GM12878 (cell line): ENCODE data around the gene PLET1. TPM values are rescaled to one million over a fixed set of nuclear protein-coding genes. Genes with fewer than 3 reads are reported as not detected.

Experiments
- ATAC-seq: fragments of 200-7000 bp; cut with Tn5 transposase; 3 replicates; pipeline ENCODE4 v1.9.1; 2020; ENCODE audit warnings: mild to moderate bottlenecking, moderate library complexity
- BruUV-seq: library from RNA; stranded (reverse); fragments of 400-500 nt; replicated peaks from 2 replicates; lab custom pipeline; 2021; lab: Mats Ljungman, UMichigan
- CTCF ChIA-PET: fragments of 300-600 bp; sonication (Branson Sonifier 250); formaldehyde crosslinking; extraction: SDS; loops from one replicate; lab custom pipeline; 2021; ENCODE audit warnings: inconsistent platforms; lab: Yijun Ruan, JAX
- POLR2A ChIA-PET: fragments of 350-600 bp; formaldehyde crosslinking; extraction: SDS; loops from one replicate; lab custom pipeline; 2021; ENCODE audit warnings: inconsistent platforms; lab: Charles Lee
- RAD21 ChIA-PET: fragments of 300-600 bp; sonication (Branson Sonifier 250); formaldehyde crosslinking; loops from one replicate; lab custom pipeline; 2023; ENCODE audit warnings: antibody characterized with exemption; ENCODE audit not compliant: unreplicated experiment; lab: Charles Lee
- SMC1A ChIA-PET: fragments of 300-600 bp; sonication (Branson Sonifier 250); formaldehyde crosslinking; loops from one replicate; lab custom pipeline; 2023; ENCODE audit not compliant: unreplicated experiment, uncharacterized antibody; lab: Charles Lee
- DNase-seq: peaks from one replicate; pipeline ENCODE4 v3.0.0-alpha.2; 2011; ENCODE audit warnings: low read depth, low spot score
- FAIRE-seq: peaks from 3 replicates; lab custom pipeline; 2011; peaks lifted over from hg19 to GRCh38; lab: Jason Lieb, UNC
- H2AFZ ChIP-seq: 2 replicates; pipeline ENCODE4 v1.6.0; 2011; ENCODE audit warnings: low read depth, low read length, control low read depth; ENCODE audit not compliant: control insufficient read depth
- H3K27ac ChIP-seq: 2 replicates; pipeline ENCODE4 v1.5.1; 2011; ENCODE audit warnings: control low read depth; ENCODE audit not compliant: control insufficient read depth, insufficient read depth
- H3K27me3 ChIP-seq, 2 experiments: replicated peaks in 1 of 2; 2 replicates each; pipeline versions ENCODE4 v1.6.0 to v1.6.1; 2011; ENCODE audit warnings: low read length in 1 of 2; ENCODE audit not compliant: control insufficient read depth in 2 of 2, insufficient read depth in 2 of 2
- H3K36me3 ChIP-seq, 2 experiments: 2 replicates each; pipeline ENCODE4 v1.5.1; 2011; ENCODE audit warnings: low read length in 1 of 2; ENCODE audit not compliant: control insufficient read depth in 2 of 2, insufficient read depth in 2 of 2
- H3K4me1 ChIP-seq: 2 replicates; pipeline ENCODE4 v1.6.1; 2011; ENCODE audit warnings: mild to moderate bottlenecking, low read length, moderate library complexity, mixed read lengths; ENCODE audit not compliant: control insufficient read depth, insufficient read depth
- H3K4me2 ChIP-seq: 2 replicates; pipeline ENCODE4 v1.6.0; 2011; ENCODE audit warnings: control low read depth; ENCODE audit not compliant: control insufficient read depth, insufficient read depth
- H3K4me3 ChIP-seq: fragments of 200-600 bp; sonication (generic); 2 replicates; pipeline ENCODE4 v1.5.1; 2016
- H3K79me2 ChIP-seq: 2 replicates; pipeline ENCODE4 v1.6.0; 2011; ENCODE audit warnings: low read length; ENCODE audit not compliant: control insufficient read depth, insufficient read depth
- H3K9ac ChIP-seq: 2 replicates; pipeline ENCODE4 v1.8.0; 2011; ENCODE audit warnings: low read length, control low read depth, mixed read lengths; ENCODE audit not compliant: control insufficient read depth, insufficient read depth
- H3K9me3 ChIP-seq: replicated peaks from 3 replicates; pipeline ENCODE4 v1.5.1; 2011; ENCODE audit warnings: mild to moderate bottlenecking, low read length; ENCODE audit not compliant: control insufficient read depth, insufficient read depth
- H4K20me1 ChIP-seq: 2 replicates; pipeline ENCODE4 v1.6.0; 2011; ENCODE audit not compliant: control insufficient read depth, insufficient read depth
- EGR1 ChIP-seq, 2 experiments: IDR thresholded peaks; 1 replicate in 1 of 2; 2 replicates in 1 of 2; pipeline ENCODE4 v1.6.1; 2011 to 2012; ENCODE audit warnings: low read depth in 2 of 2, low read length in 2 of 2, borderline replicate concordance in 1 of 2, mild to moderate bottlenecking in 1 of 2, moderate library complexity in 1 of 2
- ETV6 ChIP-seq, 2 experiments: fragments of 450-650 bp in 1 of 2; IDR thresholded peaks in 1 of 2; conservative IDR thresholded peaks in 1 of 2; 2 replicates each; pipeline ENCODE4 v1.6.1; 2014; ENCODE audit warnings: antibody characterized with exemption in 1 of 2, borderline replicate concordance in 1 of 2, low read depth in 1 of 2, mild to moderate bottlenecking in 1 of 2, moderate library complexity in 1 of 2
- HDGF ChIP-seq: fragments of 450-650 bp; IDR thresholded peaks from 2 replicates; pipeline ENCODE4 v1.6.1; 2016; ENCODE audit warnings: antibody characterized with exemption
- NRF1 ChIP-seq: conservative IDR thresholded peaks from 2 replicates; pipeline ENCODE4 v1.6.1; 2011; ENCODE audit warnings: mild to moderate bottlenecking, low read depth, low read length, improper control_type of control experiment
- PAX5 ChIP-seq: IDR thresholded peaks from 2 replicates; pipeline ENCODE4 v1.6.1; 2011; ENCODE audit warnings: low read depth, low read length, borderline replicate concordance
- RCOR1 ChIP-seq: conservative IDR thresholded peaks from 2 replicates; pipeline ENCODE4 v1.6.1; 2012; ENCODE audit warnings: low read depth, low read length, improper control_type of control experiment
- SMC3 ChIP-seq: IDR thresholded peaks from 2 replicates; pipeline ENCODE4 v1.6.1; 2011; ENCODE audit warnings: low read length, improper control_type of control experiment, borderline replicate concordance
- WGBS: methylation state at CpG from one replicate; pipeline ENCODE4 v1.1.6; 2016; ENCODE audit warnings: low lambda C conversion rate; ENCODE audit not compliant: insufficient replicate concordance, insufficient coverage; ENCODE audit errors: missing lambda C conversion rate; 5-methylcytosine and 5-hydroxymethylcytosine counted together
- in situ Hi-C: fragments of 300-500 bp; cut with MboI; formaldehyde crosslinking; loops from 9 replicates; pipeline ENCODE4 v1.14.3; 2018; ENCODE audit warnings: mixed read lengths
- intact Hi-C: fragments of 100-400 bp; cut with micrococcal nuclease; formaldehyde crosslinking; loops from one replicate; pipeline ENCODE4 v1.14.2; 2022; ENCODE audit not compliant: unreplicated experiment
- polyA plus RNA-seq, 11 experiments: library from polyadenylated mRNA; depleted of rRNA in 4 of 11; unstranded in 6 of 11; stranded (reverse) in 5 of 11; fragments of >200 nt; fragmentation: Nextera tagmentation in 4 of 11; fragmentation: Illumina TruSeq in 1 of 11; extraction: Ambion mirVana in 4 of 11; extraction: Trizol in 1 of 11; gene quantifications; 1 replicate in 1 of 11; 2 replicates in 10 of 11; pipeline versions ENCODE4 v1.2.1 to v1.2.3, GENCODE V29; 2011 to 2016; ENCODE audit warnings: inconsistent platforms in 2 of 11, missing spikeins in 2 of 11, low read depth in 1 of 11
- total RNA-seq, 4 experiments: library from RNA; depleted of rRNA in 3 of 4; stranded (reverse); fragments of >200 nt in 3 of 4; fragmentation: Illumina TruSeq in 1 of 4; extraction: Trizol in 1 of 4; gene quantifications; 2 replicates each; pipeline versions ENCODE4 v1.2.1 to v1.2.3, GENCODE V29; 2013 to 2021
- TF ChIP-seq, protein P1 (sequence below): fragments of 450-650 bp; IDR thresholded peaks from 2 replicates; pipeline ENCODE4 v1.6.1; 2017; ENCODE audit warnings: mild to moderate bottlenecking, moderate library complexity
- TF ChIP-seq, protein P2 (sequence below): IDR thresholded peaks from 2 replicates; pipeline ENCODE4 v1.6.1; 2012; ENCODE audit warnings: improper control_type of control experiment, low read depth, low read length; ENCODE audit not compliant: insufficient replicate concordance
- TF ChIP-seq, protein P3 (sequence below): IDR thresholded peaks from 2 replicates; pipeline ENCODE4 v1.6.1; 2012; ENCODE audit warnings: low read length, inconsistent platforms
- TF ChIP-seq, protein P4 (sequence below): IDR thresholded peaks from 2 replicates; pipeline ENCODE4 v1.6.1; 2011; ENCODE audit warnings: borderline replicate concordance, low read depth, mild to moderate bottlenecking, moderate library complexity, low read length; ENCODE audit not compliant: insufficient read depth, poor library complexity, severe bottlenecking

PLET1 gene
- total and polyA plus RNA-seq, 10 of the 15 experiments (the other 5 are each of a cell fraction or from before 2014, with no cell fraction given): not detected

DNA sequence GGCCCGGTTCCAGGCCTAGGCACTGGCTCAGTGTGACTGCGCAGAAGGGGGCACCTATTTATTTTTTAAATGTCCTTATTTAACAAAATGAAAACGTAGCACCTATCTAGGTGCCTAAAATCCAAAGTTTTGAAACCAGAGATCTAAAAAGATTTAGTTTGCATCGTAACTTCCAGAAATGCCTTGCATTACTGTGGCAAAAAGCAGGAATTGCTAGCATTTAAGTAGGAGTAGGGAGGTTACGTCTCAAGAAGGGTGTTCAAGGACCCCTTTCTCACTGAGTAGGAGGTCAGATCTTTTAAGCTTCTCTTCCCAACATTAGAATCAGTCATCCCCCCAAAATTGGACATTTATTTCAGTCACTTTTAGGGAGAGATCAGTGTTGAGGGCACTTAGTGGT is 7.7 kb upstream of the PLET1 start:
- SMC1A ChIA-PET: no interaction called here
- Histone ChIP-seq H3K9me3 (no peaks in the 10 kb centered on the region), H3K4me3 (no peak overlapping the region), H3K4me1 (no peaks in the 10 kb centered on the region), H2AFZ (no peak overlapping the region), H3K79me2 (no peaks in the 10 kb centered on the region), H3K27ac (no peak overlapping the region), H3K36me3 (no peaks in the 10 kb centered on the region), H3K4me2 (no peak overlapping the region), H4K20me1 (no peaks in the 10 kb centered on the region), H3K9ac (no peak overlapping the region), H3K27me3 (no peaks in the 10 kb centered on the region)
- intact Hi-C loops: no loop called here
- FAIRE-seq (no peak), DNase-seq (no peak), ATAC-seq (no peak)
- POLR2A ChIA-PET: no interaction called here
- RAD21 ChIA-PET: no interaction called here
- 60% methylated on average over 5 of the region's 5 CpGs for WGBS
- CTCF ChIA-PET: interaction anchor here (1.4 to 1.5 kb wide), 2 partner anchors 10 to 12 kb away, joined by 3 to 9 read pairs; no protein-coding TSS in a partner anchor
- in situ Hi-C loops: no loop called here
- no TSS peak for BruUV-seq
- TF ChIP-seq ETV6 (conservative IDR thresholded peaks at IDR 0.05 in 1 of 2, IDR thresholded peaks at IDR 0.05 in 1 of 2; ENCODE audit: borderline replicate concordance in 1 of 2, low read depth in 1 of 2): no peak
- TF ChIP-seq, protein P1, sequence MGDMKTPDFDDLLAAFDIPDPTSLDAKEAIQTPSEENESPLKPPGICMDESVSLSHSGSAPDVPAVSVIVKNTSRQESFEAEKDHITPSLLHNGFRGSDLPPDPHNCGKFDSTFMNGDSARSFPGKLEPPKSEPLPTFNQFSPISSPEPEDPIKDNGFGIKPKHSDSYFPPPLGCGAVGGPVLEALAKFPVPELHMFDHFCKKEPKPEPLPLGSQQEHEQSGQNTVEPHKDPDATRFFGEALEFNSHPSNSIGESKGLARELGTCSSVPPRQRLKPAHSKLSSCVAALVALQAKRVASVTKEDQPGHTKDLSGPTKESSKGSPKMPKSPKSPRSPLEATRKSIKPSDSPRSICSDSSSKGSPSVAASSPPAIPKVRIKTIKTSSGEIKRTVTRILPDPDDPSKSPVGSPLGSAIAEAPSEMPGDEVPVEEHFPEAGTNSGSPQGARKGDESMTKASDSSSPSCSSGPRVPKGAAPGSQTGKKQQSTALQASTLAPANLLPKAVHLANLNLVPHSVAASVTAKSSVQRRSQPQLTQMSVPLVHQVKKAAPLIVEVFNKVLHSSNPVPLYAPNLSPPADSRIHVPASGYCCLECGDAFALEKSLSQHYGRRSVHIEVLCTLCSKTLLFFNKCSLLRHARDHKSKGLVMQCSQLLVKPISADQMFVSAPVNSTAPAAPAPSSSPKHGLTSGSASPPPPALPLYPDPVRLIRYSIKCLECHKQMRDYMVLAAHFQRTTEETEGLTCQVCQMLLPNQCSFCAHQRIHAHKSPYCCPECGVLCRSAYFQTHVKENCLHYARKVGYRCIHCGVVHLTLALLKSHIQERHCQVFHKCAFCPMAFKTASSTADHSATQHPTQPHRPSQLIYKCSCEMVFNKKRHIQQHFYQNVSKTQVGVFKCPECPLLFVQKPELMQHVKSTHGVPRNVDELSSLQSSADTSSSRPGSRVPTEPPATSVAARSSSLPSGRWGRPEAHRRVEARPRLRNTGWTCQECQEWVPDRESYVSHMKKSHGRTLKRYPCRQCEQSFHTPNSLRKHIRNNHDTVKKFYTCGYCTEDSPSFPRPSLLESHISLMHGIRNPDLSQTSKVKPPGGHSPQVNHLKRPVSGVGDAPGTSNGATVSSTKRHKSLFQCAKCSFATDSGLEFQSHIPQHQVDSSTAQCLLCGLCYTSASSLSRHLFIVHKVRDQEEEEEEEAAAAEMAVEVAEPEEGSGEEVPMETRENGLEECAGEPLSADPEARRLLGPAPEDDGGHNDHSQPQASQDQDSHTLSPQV: no peak
- TF ChIP-seq EGR1 (IDR thresholded peaks at IDR 0.05; ENCODE audit: borderline replicate concordance in 1 of 2, low read depth in 2 of 2, low read length in 2 of 2): no peak
- TF ChIP-seq, protein P2, sequence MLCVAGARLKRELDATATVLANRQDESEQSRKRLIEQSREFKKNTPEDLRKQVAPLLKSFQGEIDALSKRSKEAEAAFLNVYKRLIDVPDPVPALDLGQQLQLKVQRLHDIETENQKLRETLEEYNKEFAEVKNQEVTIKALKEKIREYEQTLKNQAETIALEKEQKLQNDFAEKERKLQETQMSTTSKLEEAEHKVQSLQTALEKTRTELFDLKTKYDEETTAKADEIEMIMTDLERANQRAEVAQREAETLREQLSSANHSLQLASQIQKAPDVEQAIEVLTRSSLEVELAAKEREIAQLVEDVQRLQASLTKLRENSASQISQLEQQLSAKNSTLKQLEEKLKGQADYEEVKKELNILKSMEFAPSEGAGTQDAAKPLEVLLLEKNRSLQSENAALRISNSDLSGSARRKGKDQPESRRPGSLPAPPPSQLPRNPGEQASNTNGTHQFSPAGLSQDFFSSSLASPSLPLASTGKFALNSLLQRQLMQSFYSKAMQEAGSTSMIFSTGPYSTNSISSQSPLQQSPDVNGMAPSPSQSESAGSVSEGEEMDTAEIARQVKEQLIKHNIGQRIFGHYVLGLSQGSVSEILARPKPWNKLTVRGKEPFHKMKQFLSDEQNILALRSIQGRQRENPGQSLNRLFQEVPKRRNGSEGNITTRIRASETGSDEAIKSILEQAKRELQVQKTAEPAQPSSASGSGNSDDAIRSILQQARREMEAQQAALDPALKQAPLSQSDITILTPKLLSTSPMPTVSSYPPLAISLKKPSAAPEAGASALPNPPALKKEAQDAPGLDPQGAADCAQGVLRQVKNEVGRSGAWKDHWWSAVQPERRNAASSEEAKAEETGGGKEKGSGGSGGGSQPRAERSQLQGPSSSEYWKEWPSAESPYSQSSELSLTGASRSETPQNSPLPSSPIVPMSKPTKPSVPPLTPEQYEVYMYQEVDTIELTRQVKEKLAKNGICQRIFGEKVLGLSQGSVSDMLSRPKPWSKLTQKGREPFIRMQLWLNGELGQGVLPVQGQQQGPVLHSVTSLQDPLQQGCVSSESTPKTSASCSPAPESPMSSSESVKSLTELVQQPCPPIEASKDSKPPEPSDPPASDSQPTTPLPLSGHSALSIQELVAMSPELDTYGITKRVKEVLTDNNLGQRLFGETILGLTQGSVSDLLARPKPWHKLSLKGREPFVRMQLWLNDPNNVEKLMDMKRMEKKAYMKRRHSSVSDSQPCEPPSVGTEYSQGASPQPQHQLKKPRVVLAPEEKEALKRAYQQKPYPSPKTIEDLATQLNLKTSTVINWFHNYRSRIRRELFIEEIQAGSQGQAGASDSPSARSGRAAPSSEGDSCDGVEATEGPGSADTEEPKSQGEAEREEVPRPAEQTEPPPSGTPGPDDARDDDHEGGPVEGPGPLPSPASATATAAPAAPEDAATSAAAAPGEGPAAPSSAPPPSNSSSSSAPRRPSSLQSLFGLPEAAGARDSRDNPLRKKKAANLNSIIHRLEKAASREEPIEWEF: no peak
- TF ChIP-seq HDGF: no peak
- no peak for TF ChIP-seq NRF1
- TF ChIP-seq, protein P3, sequence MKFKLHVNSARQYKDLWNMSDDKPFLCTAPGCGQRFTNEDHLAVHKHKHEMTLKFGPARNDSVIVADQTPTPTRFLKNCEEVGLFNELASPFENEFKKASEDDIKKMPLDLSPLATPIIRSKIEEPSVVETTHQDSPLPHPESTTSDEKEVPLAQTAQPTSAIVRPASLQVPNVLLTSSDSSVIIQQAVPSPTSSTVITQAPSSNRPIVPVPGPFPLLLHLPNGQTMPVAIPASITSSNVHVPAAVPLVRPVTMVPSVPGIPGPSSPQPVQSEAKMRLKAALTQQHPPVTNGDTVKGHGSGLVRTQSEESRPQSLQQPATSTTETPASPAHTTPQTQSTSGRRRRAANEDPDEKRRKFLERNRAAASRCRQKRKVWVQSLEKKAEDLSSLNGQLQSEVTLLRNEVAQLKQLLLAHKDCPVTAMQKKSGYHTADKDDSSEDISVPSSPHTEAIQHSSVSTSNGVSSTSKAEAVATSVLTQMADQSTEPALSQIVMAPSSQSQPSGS: no peak
- TF ChIP-seq, protein P4, sequence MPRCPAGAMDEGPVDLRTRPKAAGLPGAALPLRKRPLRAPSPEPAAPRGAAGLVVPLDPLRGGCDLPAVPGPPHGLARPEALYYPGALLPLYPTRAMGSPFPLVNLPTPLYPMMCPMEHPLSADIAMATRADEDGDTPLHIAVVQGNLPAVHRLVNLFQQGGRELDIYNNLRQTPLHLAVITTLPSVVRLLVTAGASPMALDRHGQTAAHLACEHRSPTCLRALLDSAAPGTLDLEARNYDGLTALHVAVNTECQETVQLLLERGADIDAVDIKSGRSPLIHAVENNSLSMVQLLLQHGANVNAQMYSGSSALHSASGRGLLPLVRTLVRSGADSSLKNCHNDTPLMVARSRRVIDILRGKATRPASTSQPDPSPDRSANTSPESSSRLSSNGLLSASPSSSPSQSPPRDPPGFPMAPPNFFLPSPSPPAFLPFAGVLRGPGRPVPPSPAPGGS: no peak
- no peak for TF ChIP-seq SMC3
- TF ChIP-seq RCOR1: no peak
- no peak for TF ChIP-seq PAX5
